ENCODE results near the gene MTRF1L.

Gene MTRF1L

GRCh38 chr6:153002613-153003365, at the start of gene MTRF1L:
TSS of gene MTRF1L (minus strand) at chr6:153002709. CDS start at chr6:153002685, 24 bp downstream.
- TF ChIP-seq PATZ1 (CRISPR knock-in tag; IDR thresholded peaks at IDR 0.05; ENCODE audit: borderline replicate concordance) = 0 out of 2 replicates have a peak, but pooled peaks have one; percentile 44
- 0 out of 2 replicates have a peak, but pooled peaks have one; percentile 40 for TF ChIP-seq CSRNP3 (CRISPR knock-in tag; IDR thresholded peaks at IDR 0.05)
- 0 out of 2 replicates have a peak, but pooled peaks have one; percentile 41 for TF ChIP-seq TOX (CRISPR knock-in tag; IDR thresholded peaks at IDR 0.05; ENCODE audit: borderline replicate concordance)
- no peak; the same call in 1 of the 2 replicates for TF ChIP-seq CREB5 (CRISPR knock-in tag; IDR thresholded peaks at IDR 0.05; ENCODE audit: low read depth)
- peak; percentile 97 for ATAC-seq

GRCh38 chr6:153051801-153052200, 49.3 kb upstream of the MTRF1L start:
- no peak for TF ChIP-seq CSRNP3 (CRISPR knock-in tag; IDR thresholded peaks at IDR 0.05)
- TF ChIP-seq ISL1 (CRISPR knock-in tag; IDR thresholded peaks at IDR 0.05) = no peak
- no peak for TF ChIP-seq GLIS3 (CRISPR knock-in tag; IDR thresholded peaks at IDR 0.05)
- no peak for TF ChIP-seq PPARA (CRISPR knock-in tag; IDR thresholded peaks at IDR 0.05; ENCODE audit: borderline replicate concordance)
- no peak for TF ChIP-seq ESRRG (CRISPR knock-in tag; IDR thresholded peaks at IDR 0.05)
- no peak for TF ChIP-seq PATZ1 (CRISPR knock-in tag; IDR thresholded peaks at IDR 0.05; ENCODE audit: borderline replicate concordance)
- TF ChIP-seq ZFP3 (CRISPR knock-in tag; IDR thresholded peaks at IDR 0.05) = no peak
- TF ChIP-seq ARNTL (CRISPR knock-in tag; IDR thresholded peaks at IDR 0.05; ENCODE audit: borderline replicate concordance, low read depth) = no peak
- TF ChIP-seq ZFP30 (CRISPR knock-in tag; IDR thresholded peaks at IDR 0.05) = no peak
- TF ChIP-seq SNAI2 (CRISPR knock-in tag; IDR thresholded peaks at IDR 0.05) = no peak
- no peak for TF ChIP-seq CSDC2 (CRISPR knock-in tag; IDR thresholded peaks at IDR 0.05)
- no peak for TF ChIP-seq TCF4 (CRISPR knock-in tag; IDR thresholded peaks at IDR 0.05; ENCODE audit: borderline replicate concordance)
- TF ChIP-seq ZC3H10 (CRISPR knock-in tag; IDR thresholded peaks at IDR 0.05) = no peak
- TF ChIP-seq ZNF8 (CRISPR knock-in tag; IDR thresholded peaks at IDR 0.05) = no peak
- TF ChIP-seq RARB (CRISPR knock-in tag; IDR thresholded peaks at IDR 0.05) = no peak
- no peak for TF ChIP-seq POU6F1 (CRISPR knock-in tag; IDR thresholded peaks at IDR 0.05; ENCODE audit: borderline replicate concordance, low read depth)
- TF ChIP-seq ZNF565 (CRISPR knock-in tag; conservative IDR thresholded peaks at IDR 0.05; ENCODE audit: low read depth) = no peak
- no peak for TF ChIP-seq CREB5 (CRISPR knock-in tag; IDR thresholded peaks at IDR 0.05; ENCODE audit: low read depth)
- TF ChIP-seq OSR1 (CRISPR knock-in tag; IDR thresholded peaks at IDR 0.05) = no peak
- TF ChIP-seq BACH2 (CRISPR knock-in tag; IDR thresholded peaks at IDR 0.05; ENCODE audit: borderline replicate concordance) = no peak
- ATAC-seq = no peak
